HG02938 (cell line): ENCODE data around the gene TFF2.

Source experiments
- ATAC-seq: cut with Tn5 transposase; IDR thresholded peaks from one replicate; pipeline ENCODE4 v1.9.1; 2021; ENCODE audit warnings: mild to moderate bottlenecking, moderate library complexity; ENCODE audit not compliant: unreplicated experiment

TFF2 gene

DNA sequence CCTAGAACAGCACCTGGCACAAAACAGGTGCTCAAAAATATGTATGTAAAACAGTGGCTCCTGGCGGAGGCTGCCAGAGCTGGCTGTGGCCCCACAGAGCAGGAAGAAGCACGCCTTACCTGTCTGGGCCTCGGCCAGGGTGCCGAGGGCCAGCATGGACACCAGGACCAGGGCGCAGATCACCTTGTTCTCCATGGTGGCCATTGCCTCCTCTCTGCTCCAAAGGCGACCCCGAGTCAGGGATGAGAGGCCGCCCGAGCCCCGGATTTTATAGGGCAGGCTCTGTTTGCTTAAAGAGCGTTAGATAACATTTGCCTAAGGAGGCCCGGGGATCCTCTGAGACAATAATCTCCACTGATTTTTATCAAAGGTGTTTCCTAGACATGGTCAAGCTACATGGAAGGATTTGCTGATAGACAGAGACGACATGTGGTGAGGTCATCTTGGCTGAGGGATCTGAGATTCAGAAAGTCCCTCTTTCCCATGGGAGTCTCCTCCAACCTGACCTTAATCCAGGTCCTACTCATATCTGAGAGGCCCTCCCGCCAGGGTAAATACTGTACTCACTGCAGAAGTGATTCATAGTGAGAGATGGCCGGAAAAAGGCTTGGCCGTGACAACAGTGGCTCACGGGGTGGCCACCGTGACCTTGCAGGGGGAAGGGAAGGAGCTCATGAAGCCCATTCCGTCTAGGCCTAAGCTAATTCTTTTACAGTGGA is 15.7 kb upstream of the TFF2 start, which contains the start of gene TFF1:
Gene TFF1 (minus strand): TSS at position 244 of the 719 bp plus-strand sequence. CDS start 40 bp downstream, at position 204.
- no peak for ATAC-seq

DNA sequence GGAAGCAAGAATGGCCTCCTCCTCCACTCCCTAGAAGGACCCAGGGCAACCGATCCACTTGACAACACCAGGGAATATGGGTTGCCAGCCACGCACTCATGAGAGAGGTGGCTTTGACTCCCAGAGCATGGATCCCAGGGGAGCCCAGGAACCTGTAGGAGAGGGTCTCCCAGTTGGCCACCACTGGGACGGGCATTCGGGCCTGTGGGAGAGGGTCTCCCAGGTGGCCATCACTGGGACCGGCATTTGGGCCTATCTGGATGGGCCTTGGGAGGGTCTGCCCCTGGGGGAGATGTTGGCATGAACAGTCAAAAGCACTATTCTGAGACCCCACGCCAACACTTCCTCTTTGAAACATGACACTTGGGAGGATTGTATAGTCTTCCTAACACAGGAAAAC is 15.0 kb upstream of the TFF2 start:
- ATAC-seq, result no peak

DNA sequence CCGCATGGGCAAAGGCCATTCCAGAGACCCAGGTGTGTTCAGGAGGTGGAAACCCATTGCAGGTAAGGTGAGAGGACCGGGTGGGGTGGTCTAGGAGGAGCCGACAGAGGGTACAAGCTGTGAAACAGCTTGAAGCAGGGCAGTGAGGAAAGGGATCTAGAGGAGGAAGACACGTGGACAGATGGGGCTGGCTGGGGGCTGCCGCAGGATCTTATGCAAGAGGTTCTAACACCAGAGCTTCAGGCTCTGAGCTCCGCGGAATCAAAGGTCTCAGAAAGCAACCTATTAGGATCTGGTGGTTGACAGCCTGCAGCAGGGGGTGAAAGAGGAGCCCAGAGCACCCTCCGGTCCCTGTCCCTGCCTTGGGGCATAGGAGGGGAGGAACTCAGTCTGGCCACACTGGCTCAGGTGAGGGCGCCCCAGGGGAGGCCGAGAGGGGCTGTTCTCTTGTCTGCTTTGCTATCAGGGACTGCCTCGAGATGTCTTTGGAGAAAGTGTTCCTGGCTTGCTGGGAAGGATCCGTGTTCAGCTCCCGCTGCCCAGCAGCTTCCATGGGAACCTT is 13.6 kb upstream of the TFF2 start:
- ATAC-seq, result no peak

DNA sequence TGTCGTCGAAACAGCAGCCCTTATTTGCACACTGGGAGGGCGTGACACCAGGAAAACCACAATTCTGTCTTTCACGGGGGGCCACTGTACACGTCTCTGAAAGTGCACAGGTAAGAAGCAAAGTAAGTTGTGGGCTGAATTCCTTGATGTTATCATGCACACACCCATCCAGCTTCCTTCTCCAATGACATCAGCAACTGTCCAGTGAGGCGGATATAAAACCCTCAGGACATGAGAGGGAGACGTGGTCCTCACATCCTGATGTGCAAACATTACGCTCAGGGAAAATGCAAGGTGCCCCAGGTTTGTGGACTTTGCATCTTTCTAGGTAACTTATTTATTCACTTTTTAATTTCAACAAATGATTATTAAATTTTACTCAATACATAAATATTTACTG is 12.5 kb upstream of the TFF2 start:
- ATAC-seq, result no peak

DNA sequence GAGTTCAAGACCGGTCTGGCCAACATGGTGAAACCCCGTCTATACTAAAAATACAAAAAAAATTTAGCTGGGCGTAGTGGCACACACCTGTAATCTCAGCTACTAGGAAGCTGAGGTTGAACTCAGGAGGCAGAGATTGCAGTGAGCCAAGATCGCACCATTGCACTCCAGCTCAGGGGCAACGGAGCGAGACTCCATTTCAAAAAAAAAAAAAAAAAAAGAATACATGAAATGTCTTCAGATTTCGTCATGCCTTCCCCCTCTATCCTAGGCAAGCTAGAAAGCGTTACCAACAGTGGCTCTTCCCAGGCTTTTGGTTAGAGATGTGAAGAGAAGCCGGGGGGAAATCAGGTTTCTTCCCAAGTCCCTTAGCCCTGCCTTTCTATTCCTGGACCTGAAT is 11.9 kb upstream of the TFF2 start:
- ATAC-seq, result no peak

DNA sequence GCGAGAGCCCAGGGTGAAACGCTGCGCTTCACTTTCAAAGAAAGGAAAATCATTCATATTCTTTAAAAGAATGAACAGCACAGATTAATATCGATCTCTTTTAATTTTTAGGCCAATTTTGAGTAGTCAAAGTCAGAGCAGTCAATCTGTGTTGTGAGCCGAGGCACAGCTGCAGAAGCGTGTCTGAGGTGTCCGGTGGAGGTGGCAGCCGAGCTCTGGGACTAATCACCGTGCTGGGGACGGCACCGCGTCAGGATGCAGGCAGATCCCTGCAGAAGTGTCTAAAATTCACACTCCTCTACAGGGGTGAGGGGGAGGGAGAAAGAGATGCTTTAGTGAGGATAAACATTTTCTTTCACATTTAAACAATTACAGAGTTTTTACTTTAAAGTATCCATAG is 11.4 kb upstream of the TFF2 start:
- no peak for ATAC-seq

DNA sequence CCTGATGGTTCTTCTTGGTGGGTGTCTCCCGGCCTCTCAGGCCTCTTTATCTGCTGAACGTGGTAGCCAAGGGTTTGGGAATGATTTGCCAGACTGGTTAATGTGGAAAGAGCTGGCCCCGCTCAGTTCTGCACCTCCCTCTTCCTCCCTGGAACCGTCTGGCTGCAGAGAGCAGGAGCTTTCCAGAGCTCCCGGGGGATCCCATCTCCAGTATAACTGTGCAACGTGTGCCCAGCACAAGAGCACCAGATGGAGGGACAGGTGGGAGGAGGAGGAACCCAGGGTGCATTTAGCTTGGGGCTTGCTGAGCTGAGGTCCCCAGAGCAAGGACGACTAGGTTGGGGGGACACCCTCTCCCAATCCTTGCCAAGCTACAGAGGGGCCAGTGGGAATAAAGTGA is 10.5 kb upstream of the TFF2 start:
- ATAC-seq, result no peak

DNA sequence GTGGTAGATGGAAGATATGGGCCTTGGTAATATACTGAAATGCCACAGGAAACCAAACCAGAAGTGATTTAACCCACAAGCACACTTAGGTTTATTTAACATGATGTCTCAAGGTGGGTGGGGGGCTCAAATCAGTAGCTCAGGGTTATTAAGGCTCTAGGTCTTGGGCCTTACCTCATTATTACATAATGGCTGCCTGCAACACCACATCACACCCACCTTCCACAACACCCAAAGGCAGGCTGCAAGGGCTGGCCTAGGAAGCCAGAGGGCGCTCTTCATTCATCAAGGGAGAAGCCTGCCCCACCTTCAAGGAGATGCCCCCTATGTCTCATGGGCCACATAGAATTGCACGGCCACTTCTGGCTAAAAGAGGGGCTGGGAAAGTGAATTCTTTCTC is 9.5 kb upstream of the TFF2 start:
- no peak for ATAC-seq

DNA sequence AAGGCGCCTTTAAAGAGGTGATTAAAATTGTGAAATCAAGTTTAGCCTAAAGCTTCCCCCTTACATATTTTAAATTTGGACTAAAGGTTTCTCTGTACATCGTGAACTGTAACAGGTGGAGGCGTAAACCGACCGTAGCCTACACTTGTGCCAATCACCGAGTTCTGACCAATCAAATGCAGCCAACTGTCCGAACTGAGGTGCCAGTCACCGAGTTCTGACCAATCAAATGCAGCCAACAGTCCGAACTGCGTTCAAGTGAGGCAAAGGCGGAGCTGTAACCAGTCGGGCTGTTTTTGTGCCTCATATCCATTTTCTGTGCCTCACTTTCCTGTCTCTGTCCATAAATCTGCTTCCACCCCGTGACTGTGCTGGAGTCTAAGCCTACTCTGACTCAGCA is 8.1 kb upstream of the TFF2 start:
- no peak for ATAC-seq

DNA sequence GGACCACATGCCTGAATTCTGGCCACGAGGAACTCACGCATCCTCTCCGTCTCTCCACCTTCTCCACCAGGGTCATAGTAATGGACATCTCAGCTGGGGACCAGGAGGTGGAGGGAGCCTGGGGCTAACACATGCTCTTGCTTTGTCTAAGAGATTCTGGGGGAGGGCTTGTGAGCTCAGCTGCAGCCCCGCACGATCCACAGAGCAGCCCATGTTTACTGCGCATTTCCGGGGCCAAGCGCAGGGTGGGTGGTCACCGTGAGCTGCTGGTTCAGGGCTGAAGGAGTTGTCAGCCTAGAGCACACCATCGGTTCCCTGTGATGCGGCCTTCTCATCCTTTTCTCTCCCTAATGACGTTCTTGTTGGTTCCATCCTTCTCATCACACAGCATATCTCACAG is 7.5 kb upstream of the TFF2 start:
- ATAC-seq, result no peak

DNA sequence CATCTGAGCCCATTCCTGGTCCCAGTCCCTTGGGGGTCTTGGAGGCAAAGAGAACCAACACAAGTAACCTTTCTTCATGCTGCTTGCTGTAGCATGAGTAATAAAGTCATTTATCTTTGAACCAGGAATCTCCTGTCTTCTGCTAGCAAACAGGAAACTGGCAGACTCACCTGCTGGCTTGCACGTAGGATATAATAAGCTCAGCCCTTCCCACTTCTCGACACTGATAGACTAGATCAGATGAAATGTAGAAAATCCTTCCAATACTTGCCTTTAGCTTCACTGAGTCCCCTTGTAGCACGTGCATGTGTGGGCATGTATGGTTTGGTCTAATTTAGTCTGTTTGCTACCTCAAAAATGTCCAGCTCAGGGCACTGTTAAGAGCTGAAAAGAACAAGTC is 6.5 kb upstream of the TFF2 start:
- ATAC-seq, result no peak

DNA sequence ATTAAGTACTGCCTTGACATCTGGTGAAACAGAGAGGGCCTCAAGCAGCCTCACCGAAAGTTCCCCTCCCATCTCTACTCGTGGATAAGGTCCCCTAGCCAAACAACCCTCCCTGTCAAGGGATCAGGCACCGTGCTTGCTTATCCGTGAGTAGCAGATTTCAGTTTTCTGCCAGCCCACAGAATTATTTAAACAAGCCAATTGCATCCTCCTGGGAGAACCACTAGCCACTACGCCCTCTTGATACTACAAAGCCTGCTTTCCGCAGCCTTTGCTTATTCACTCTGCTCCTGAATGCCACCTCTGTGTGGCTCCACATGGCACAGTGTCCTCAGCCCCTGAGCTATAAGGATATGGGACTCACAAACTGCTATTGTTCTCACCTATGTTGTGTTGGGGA is 5.9 kb upstream of the TFF2 start:
- no peak for ATAC-seq

DNA sequence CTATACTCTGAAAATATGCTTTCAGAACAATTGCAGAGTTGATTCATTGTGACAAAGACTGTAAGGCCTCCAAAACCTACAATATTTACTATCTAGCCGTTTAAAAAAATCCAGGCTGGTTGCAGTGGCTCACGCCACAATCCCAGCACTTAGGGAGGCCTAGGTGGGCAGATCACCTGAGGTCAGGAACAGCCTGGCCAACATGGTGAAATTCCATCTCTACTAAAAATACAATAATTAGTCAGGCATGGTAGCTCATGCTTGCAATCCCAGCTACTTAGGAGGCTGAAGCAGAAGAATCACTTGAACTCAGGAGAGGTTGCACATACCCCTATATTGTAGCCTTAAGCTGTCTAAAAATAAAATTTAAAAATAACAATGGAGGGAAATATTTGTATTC is 5.3 kb upstream of the TFF2 start:
- no peak for ATAC-seq

DNA sequence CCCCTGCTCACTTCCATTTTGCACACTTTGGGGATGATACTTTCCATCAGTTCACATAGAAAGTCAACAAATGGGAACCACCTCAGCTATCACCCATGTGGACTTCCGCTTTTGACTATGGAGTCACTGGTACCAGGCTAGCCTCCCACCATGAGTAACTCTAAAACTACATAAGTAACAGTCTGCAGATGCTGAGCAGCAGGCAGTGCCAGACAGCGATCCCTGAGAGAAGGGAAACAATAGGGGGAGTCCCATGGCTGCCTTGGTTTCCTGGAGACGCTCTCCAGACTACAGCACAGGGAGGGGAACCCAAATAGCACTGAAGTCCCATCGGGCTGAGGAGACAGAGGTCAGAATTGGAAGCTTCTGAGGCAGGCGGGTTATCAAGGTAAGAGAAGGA is 2.8 kb upstream of the TFF2 start:
- no peak for ATAC-seq

DNA sequence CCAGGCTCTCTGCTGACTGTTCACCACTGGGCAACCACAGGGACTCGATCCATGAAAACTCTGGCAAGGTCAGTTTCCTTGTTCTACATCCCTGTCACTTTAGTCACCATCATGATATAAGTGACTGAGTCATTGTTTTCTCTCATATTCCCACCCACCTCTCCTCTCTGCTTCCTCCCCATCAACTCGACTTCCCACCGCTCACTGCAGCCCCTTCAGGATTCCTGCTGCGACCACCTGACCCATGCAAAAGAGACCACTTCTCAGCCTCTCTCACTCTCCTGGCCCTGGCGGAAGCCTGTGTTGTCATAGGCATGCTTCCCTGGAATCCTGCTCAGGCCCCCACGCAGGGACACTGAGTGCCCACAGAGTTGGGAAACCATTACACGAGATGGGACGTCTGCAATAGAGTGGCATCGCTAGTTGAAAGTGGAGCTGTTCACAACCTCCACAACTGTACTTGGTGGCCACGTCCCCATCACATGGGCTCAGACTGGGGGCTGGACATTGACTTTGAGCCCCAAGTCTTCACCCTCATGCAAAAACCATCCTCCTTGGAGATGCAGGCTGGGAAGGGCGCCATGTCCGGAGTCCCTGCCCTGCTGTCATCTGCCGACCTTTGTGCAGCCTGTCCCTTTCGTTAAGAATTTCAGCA is 1.8 kb upstream of the TFF2 start:
- no peak for ATAC-seq

DNA sequence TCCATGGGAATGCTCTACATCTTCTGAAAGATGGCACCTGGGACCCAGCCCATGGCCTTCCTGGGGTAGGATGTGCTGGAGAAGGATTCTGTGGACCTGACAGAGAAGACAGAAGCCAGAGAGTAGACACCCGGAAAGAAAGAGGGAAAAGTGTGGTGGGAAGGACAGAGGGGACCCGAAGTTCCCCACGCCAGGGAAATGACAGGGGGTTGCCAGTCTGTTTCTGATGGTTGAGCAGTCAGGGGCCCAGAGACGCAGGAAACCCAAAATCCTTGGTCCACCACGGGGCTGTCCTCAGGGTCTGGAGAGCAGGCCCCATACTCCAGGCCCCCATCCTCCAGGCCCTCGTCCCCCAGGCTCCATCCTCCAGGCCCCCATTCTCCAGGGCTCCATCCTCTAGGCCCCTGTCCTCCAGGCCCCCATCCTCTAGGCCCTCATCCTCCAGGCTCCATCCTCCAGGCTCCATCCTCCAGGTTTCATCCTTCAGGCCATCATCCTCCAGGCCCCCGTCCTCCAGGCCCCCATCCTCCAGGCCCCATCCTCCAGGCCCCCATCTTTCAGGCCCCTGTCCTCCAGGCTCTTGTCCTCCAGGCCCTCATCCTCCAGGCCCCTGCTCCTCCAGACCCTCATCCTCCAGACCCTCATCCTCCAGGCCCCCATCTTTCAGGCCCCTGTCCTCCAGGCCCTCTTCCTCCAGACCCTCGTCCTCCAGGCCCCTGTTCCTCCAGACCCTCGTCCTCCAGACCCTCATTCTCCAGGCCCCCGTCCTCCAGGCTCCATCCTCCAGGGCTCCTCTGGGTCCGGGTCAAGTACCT is 1.0 kb upstream of the TFF2 start:
- ATAC-seq, result no peak

DNA sequence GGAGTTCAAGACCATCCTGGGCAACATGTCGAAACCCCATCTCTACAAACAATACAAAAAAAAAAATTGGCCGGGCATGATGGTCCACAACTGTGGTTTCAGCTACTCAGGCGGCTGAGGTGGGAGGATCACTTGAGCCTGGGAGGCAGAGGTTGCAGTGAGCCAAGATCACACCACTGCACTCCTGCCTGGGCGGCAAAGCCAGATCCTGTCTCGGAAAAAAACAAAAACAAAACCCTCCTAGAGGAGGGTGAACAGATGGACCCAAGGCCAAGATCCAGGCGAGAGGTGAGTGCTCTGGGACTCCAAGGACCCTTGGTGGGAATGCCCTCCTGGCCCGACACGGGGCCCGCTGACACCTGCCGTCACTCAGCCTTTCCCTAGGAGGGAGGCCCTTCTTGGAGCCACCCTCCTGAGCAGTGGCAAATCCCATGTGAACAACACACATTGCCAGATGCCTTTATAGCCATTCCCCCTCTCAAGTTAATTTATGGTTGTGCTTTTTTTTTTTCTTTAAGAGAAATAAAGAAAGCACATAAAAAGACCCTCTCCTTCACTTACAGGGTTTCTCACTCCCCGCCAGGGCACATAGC is 380 bp downstream of the TFF2 start:
- no peak for ATAC-seq

DNA sequence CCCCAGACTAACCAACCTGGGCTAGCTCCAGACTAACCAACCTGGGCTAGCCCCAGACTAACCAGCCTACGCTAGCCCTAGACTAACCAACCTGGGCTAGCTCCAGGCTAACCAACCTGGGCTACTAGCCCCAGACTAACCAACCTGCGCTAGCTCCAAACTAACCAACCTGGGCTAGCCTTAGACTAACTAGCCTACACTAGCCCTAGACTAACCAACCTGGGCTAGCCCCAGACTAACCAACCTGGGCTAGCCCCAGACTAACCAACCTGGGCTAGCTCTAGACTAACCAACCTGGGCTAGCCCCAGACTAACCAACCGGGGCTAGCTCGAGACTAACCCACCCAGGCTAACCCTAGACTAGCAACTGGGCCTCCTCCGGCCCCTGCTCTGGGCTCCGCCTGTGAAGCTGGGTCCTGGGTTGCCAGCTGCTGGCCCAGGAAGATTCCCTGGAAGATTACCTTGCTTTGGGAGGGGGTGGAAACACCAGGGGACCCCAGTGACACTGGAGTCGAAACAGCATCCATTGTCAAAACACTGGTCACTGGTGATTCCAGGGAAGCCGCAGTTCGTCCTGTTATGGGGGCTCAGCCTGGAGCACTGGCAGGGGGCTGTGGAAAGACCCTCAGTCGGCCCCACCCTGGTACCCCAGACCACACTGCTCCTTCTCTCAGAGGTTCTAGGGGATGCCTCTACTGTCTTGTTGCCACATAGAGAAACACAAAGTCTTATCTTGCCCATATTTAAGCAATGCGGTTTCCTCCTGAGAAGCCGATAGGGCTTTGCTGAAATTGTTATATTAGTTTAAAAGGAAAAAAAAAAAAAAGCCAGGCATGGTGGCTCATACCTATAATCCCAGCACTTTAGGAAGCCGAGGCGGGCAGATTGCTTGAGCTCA is 1.1 kb downstream of the TFF2 start:
- ATAC-seq, result no peak

DNA sequence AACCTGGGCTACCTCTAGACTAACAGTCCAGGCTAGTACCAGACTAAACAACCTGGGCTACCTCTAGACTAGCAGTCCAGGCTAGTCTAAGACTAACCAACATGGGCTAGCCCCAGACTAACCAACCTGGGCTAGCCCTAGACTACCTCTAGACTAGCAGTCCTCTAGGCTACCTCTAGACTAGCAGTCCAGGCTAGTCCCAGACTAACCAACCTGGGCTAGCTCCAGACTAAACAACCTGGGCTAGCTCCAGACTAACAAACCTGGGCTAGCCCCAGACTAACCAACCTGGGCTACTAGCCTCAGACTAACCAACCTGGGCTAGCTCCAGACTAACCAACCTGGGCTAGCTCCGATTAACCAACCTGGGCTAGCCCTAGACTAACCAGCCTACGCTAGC is 2.0 kb downstream of the TFF2 start:
- ATAC-seq, result no peak

DNA sequence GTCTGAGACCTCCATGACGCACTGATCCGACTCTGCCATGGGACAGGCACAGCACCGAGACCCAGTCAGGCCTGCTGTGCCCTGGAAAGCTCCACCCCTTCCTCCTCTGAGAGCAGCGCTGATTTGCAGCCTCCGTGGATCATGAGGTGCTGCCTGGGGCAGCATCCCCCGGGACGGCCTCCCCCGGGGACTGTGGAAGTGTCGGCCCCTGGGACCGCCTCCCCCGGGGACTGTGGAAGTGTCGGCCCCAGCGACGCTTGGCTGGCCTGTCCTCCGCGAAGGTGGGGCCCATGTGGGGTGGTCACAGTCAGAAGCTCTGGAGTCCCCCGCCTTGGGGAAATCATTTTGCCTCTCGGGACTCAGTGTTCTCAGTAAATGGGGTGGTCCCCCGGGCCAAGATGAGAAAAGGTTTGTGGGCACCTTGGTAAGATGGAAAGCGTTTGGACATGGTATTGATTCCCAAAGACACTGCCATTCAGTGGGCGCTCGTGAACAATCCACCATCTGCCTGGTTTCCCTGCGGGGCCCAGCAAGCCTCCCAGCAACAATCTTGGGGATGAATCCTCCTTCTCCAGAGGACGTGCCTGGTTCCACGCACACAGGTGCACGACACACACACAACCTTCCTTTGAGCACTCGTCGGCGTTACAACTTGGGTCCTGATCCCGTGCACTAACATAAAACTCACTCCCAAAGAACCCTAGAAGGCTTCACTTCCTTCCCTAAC is 3.0 kb downstream of the TFF2 start:
- ATAC-seq, result no peak
